Stomach (tissue), 9 donors: ENCODE data around the gene GJC1. TPM values are rescaled to one million over a fixed set of nuclear protein-coding genes. Genes with fewer than 3 reads are reported as not detected.
"Not testable (repeated sequence)": the region's sequence is repeated elsewhere in the genome, so short reads cannot be mapped to it uniquely, and the experiment has no call there.

Experiments used
- DNase-seq, 2 donors: peaks; one replicate each; pipeline versions ENCODE4 v3.0.0 to v3.0.0-alpha.2; 2013 to 2019
- H3K27ac ChIP-seq, 5 donors: fragments of 200-600 bp in 4 of 5; sonication (generic) in 4 of 5; one replicate each; pipeline ENCODE4 v1.5.1; 2013 to 2019; ENCODE audit warnings: mild to moderate bottlenecking in 1 of 5, moderate library complexity in 1 of 5
- H3K27me3 ChIP-seq, 3 donors: fragments of 200-600 bp; sonication (generic); one replicate each; pipeline ENCODE4 v1.5.1; 2017 to 2019; ENCODE audit warnings: mixed run types in 1 of 3
- H3K36me3 ChIP-seq, 4 donors: fragments of 200-600 bp; sonication (generic); 1 replicate in 3 of 4; 2 replicates in 1 of 4; pipeline ENCODE4 v1.5.1; 2016 to 2019
- H3K4me1 ChIP-seq, 4 donors: fragments of 200-600 bp; sonication (generic); one replicate each; pipeline ENCODE4 v1.5.1; 2016 to 2019
- H3K4me3 ChIP-seq, 4 donors: fragments of 200-600 bp; sonication (generic) in 3 of 4; one replicate each; pipeline ENCODE4 v1.5.1; 2016 to 2019; ENCODE audit warnings: mild to moderate bottlenecking in 1 of 4
- H3K9me3 ChIP-seq, 4 donors: fragments of 200-600 bp; sonication (generic); one replicate each; pipeline ENCODE4 v1.5.1; 2016 to 2019
- CTCF ChIP-seq, 7 experiments: fragments of 450-650 bp in 4 of 7; fragments of 200-600 bp in 3 of 7; sonication (generic) in 3 of 7; IDR thresholded peaks; one replicate each; pipeline ENCODE4 v1.5.1; 2016 to 2019; ENCODE audit warnings: antibody characterized with exemption in 7 of 7, control low read depth in 2 of 7, mild to moderate bottlenecking in 1 of 7
- EP300 ChIP-seq: sonication (generic); formaldehyde crosslinking; IDR thresholded peaks from one replicate; pipeline ENCODE4 v1.6.1; 2017; ENCODE audit warnings: antibody characterized with exemption
- POLR2A ChIP-seq, 4 donors: fragments of 450-650 bp; IDR thresholded peaks; one replicate each; pipeline ENCODE4 v1.6.1; 2016; ENCODE audit warnings: antibody characterized with exemption in 4 of 4, control low read depth in 2 of 4, mild to moderate bottlenecking in 1 of 4, moderate library complexity in 1 of 4
- POLR2AphosphoS5 ChIP-seq, 3 donors: sonication (generic); formaldehyde crosslinking; IDR thresholded peaks; one replicate each; pipeline ENCODE4 v1.6.1; 2016; ENCODE audit warnings: antibody characterized with exemption in 3 of 3
- WGBS, 5 donors: extraction: QIAGEN DNeasy Blood & Tissue Kit in 3 of 5; methylation state at CpG; one replicate each; pipeline versions ENCODE4 v1.1.5 to v1.1.7; 2013 to 2018; 5-methylcytosine and 5-hydroxymethylcytosine counted together
- intact Hi-C: fragments of 100-400 bp; cut with DNase I; formaldehyde crosslinking; loops from one replicate; pipeline ENCODE4 v1.15.1; 2023; ENCODE audit warnings: low total_unique reads
- polyA plus RNA-seq, 3 donors: library from polyadenylated mRNA; stranded (reverse); fragments of 200-250 nt; gene quantifications; one replicate each; pipeline ENCODE4 v1.2.3, GENCODE V29; 2013
- total RNA-seq, 5 donors: library from RNA; depleted of rRNA; stranded (reverse); fragments of >200 nt; gene quantifications; one replicate each; pipeline versions ENCODE4 v1.1.0 to v1.2.3, GENCODE V29; 2014 to 2016
- donor health status: healthy with polysubstance abuse.
- donor health status: Bipolar disorder and iron deficiency.
- donor health status: healthy.

Gene GJC1
- total and polyA plus RNA-seq, 8 donors, result 0.31 to 53.1 (median 10.4) TPM

GRCh38 chr17:44758414-44759085 is 71.5 kb downstream of the GJC1 start, which contains the start of gene ADAM11:
Gene ADAM11, plus strand, starts transcription at chr17:44758988. Its CDS starts 212 bp downstream, at chr17:44759200.
- Histone ChIP-seq H3K4me1 (peaks cover 13 to 17% (median 14%) of the 10 kb centered on the region in 4 donors), H3K36me3 (no peaks in the 10 kb centered on the region), H3K4me3 (peak within 1 kb of the TSS; percentile 44 to 60 (median 50)), H3K27ac (no peak within 1 kb of the TSS), H3K27me3 (peaks cover 0 to 59% (median 38%) of the 10 kb centered on the region in 3 donors), H3K9me3 (no peaks in the 10 kb centered on the region)
- peak in 1 of 2 donors; percentile 58 for DNase-seq
- 5 to 31% (median 9%) methylated on average over 15 to 70 of the region's 74 CpGs for WGBS, 5 donors
- intact Hi-C loops, result no loop called here
- no peak for TF ChIP-seq CTCF (IDR thresholded peaks at IDR 0.05)

- peaks cover 13 to 17% (median 14%) of the 10 kb centered on the region in 4 donors for H3K4me1 ChIP-seq
- peaks cover 0 to 59% (median 38%) of the 10 kb centered on the region in 3 donors for H3K27me3 ChIP-seq
- intact Hi-C loops, result no loop called here
- H3K27ac ChIP-seq, result no peak overlapping the region
- H3K9me3 ChIP-seq, result no peaks in the 10 kb centered on the region
- no peak for TF ChIP-seq CTCF (IDR thresholded peaks at IDR 0.05)
- no peak for TF ChIP-seq EP300
- TF ChIP-seq POLR2AphosphoS5 (IDR thresholded peaks at IDR 0.05), result no peak
- no peak for TF ChIP-seq POLR2A (IDR thresholded peaks at IDR 0.05)
- no peak for DNase-seq
- H3K4me3 ChIP-seq, result peak overlapping the region in 1 of 4 donors; percentile 60
- whole genome bisulfite sequencing, 5 donors, result 35 to 51% (median 44%) methylated on average over 4 to 5 of the region's 5 CpGs
- H3K36me3 ChIP-seq, result no peaks in the 10 kb centered on the region
Observed at GRCh38 chr17:44757918-44758413, 72.1 kb downstream of the GJC1 start.

- DNase-seq, result no peak
- no peak for TF ChIP-seq EP300
- no peak for TF ChIP-seq POLR2AphosphoS5 (IDR thresholded peaks at IDR 0.05)
- no peak for TF ChIP-seq POLR2A (IDR thresholded peaks at IDR 0.05)
- TF ChIP-seq CTCF (IDR thresholded peaks at IDR 0.05), result no peak
- peaks cover 13 to 17% (median 14%) of the 10 kb centered on the region in 4 donors for H3K4me1 ChIP-seq
- H3K4me3 ChIP-seq, result no peak overlapping the region
- 65 to 88% (median 82%) methylated on average over 7 to 10 of the region's 10 CpGs for WGBS, 5 donors
- no peaks in the 10 kb centered on the region for H3K9me3 ChIP-seq
- intact Hi-C loops, result no loop called here
- H3K27me3 ChIP-seq, result peaks cover 0 to 55% (median 38%) of the 10 kb centered on the region in 3 donors
- no peak overlapping the region for H3K27ac ChIP-seq
- H3K36me3 ChIP-seq, result no peaks in the 10 kb centered on the region
Observed at GRCh38 chr17:44757045-44757917, 72.8 kb downstream of the GJC1 start.

DNA sequence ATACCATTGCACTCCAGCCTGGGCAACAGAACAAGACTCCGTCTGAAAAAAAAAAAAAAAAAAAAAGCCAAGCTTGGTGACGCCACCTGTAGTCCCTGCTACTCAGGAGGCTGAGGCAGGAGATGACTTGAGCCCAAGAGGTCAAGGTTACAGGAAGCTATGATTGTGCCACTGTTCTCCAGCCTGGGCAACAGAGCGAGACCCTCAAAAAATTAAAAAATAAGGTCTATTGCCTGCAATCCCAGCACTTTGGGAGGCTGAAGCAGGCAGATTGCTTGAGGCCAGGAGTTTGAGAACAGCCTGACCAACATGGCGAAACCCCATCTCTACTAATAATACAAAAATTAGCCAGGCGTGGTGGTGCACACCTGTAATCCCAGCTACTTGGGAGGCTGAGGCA is 74.9 kb downstream of the GJC1 start:
- 84 to 96% (median 92%) methylated on average over 5 of the region's 5 CpGs for WGBS, 5 donors
- H3K27ac ChIP-seq, DNase-seq, intact Hi-C loops, H3K4me3 ChIP-seq, H3K9me3 ChIP-seq: not testable (repeated sequence)
- H3K27me3 ChIP-seq, result peaks cover 0 to 34% (median 26%) of the 10 kb centered on the region in 3 donors
- peaks cover 13 to 17% (median 14%) of the 10 kb centered on the region in 4 donors for H3K4me1 ChIP-seq
- H3K36me3 ChIP-seq, result peaks cover 0 to 19% (median 5%) of the 10 kb centered on the region in 4 donors
